GM12878 (cell line): ENCODE results near the gene PHYHIPL. TPM values are rescaled to one million over a fixed set of nuclear protein-coding genes. Genes with fewer than 3 reads are reported as not detected.

Source experiments
- ATAC-seq: fragments of 200-7000 bp; cut with Tn5 transposase; 3 replicates; pipeline ENCODE4 v1.9.1; 2020; ENCODE audit warnings: mild to moderate bottlenecking, moderate library complexity
- BruUV-seq: library from RNA; stranded (reverse); fragments of 400-500 nt; replicated peaks from 2 replicates; lab custom pipeline; 2021; lab: Mats Ljungman, UMichigan
- CTCF ChIA-PET: fragments of 300-600 bp; sonication (Branson Sonifier 250); formaldehyde crosslinking; extraction: SDS; loops from one replicate; lab custom pipeline; 2021; ENCODE audit warnings: inconsistent platforms; lab: Yijun Ruan, JAX
- POLR2A ChIA-PET: fragments of 350-600 bp; formaldehyde crosslinking; extraction: SDS; loops from one replicate; lab custom pipeline; 2021; ENCODE audit warnings: inconsistent platforms; lab: Charles Lee
- RAD21 ChIA-PET: fragments of 300-600 bp; sonication (Branson Sonifier 250); formaldehyde crosslinking; loops from one replicate; lab custom pipeline; 2023; ENCODE audit warnings: antibody characterized with exemption; ENCODE audit not compliant: unreplicated experiment; lab: Charles Lee
- SMC1A ChIA-PET: fragments of 300-600 bp; sonication (Branson Sonifier 250); formaldehyde crosslinking; loops from one replicate; lab custom pipeline; 2023; ENCODE audit not compliant: unreplicated experiment, uncharacterized antibody; lab: Charles Lee
- DNase-seq: peaks from one replicate; pipeline ENCODE4 v3.0.0-alpha.2; 2011; ENCODE audit warnings: low read depth, low spot score
- FAIRE-seq: peaks from 3 replicates; lab custom pipeline; 2011; peaks lifted over from hg19 to GRCh38; lab: Jason Lieb, UNC
- H2AFZ ChIP-seq: 2 replicates; pipeline ENCODE4 v1.6.0; 2011; ENCODE audit warnings: low read depth, low read length, control low read depth; ENCODE audit not compliant: control insufficient read depth
- H3K27ac ChIP-seq: 2 replicates; pipeline ENCODE4 v1.5.1; 2011; ENCODE audit warnings: control low read depth; ENCODE audit not compliant: control insufficient read depth, insufficient read depth
- H3K27me3 ChIP-seq, 2 experiments: replicated peaks in 1 of 2; 2 replicates each; pipeline versions ENCODE4 v1.6.0 to v1.6.1; 2011; ENCODE audit warnings: low read length in 1 of 2; ENCODE audit not compliant: control insufficient read depth in 2 of 2, insufficient read depth in 2 of 2
- H3K36me3 ChIP-seq, 2 experiments: 2 replicates each; pipeline ENCODE4 v1.5.1; 2011; ENCODE audit warnings: low read length in 1 of 2; ENCODE audit not compliant: control insufficient read depth in 2 of 2, insufficient read depth in 2 of 2
- H3K4me1 ChIP-seq: 2 replicates; pipeline ENCODE4 v1.6.1; 2011; ENCODE audit warnings: mild to moderate bottlenecking, low read length, moderate library complexity, mixed read lengths; ENCODE audit not compliant: control insufficient read depth, insufficient read depth
- H3K4me2 ChIP-seq: 2 replicates; pipeline ENCODE4 v1.6.0; 2011; ENCODE audit warnings: control low read depth; ENCODE audit not compliant: control insufficient read depth, insufficient read depth
- H3K4me3 ChIP-seq: fragments of 200-600 bp; sonication (generic); 2 replicates; pipeline ENCODE4 v1.5.1; 2016
- H3K79me2 ChIP-seq: 2 replicates; pipeline ENCODE4 v1.6.0; 2011; ENCODE audit warnings: low read length; ENCODE audit not compliant: control insufficient read depth, insufficient read depth
- H3K9ac ChIP-seq: 2 replicates; pipeline ENCODE4 v1.8.0; 2011; ENCODE audit warnings: low read length, control low read depth, mixed read lengths; ENCODE audit not compliant: control insufficient read depth, insufficient read depth
- H3K9me3 ChIP-seq: replicated peaks from 3 replicates; pipeline ENCODE4 v1.5.1; 2011; ENCODE audit warnings: mild to moderate bottlenecking, low read length; ENCODE audit not compliant: control insufficient read depth, insufficient read depth
- H4K20me1 ChIP-seq: 2 replicates; pipeline ENCODE4 v1.6.0; 2011; ENCODE audit not compliant: control insufficient read depth, insufficient read depth
- BMI1 ChIP-seq: fragments of 450-650 bp; IDR thresholded peaks from 2 replicates; pipeline ENCODE4 v1.6.1; 2016; ENCODE audit warnings: mild to moderate bottlenecking, moderate library complexity, borderline replicate concordance
- CBX3 ChIP-seq: fragments of 200-600 bp; sonication (generic); IDR thresholded peaks from 2 replicates; pipeline ENCODE4 v1.6.1; 2016; ENCODE audit warnings: low read depth, borderline replicate concordance
- CHD1 ChIP-seq: IDR thresholded peaks from 2 replicates; pipeline ENCODE4 v1.6.1; 2012; ENCODE audit warnings: low read depth, low read length, improper control_type of control experiment
- EGR1 ChIP-seq, 2 experiments: IDR thresholded peaks; 1 replicate in 1 of 2; 2 replicates in 1 of 2; pipeline ENCODE4 v1.6.1; 2011 to 2012; ENCODE audit warnings: low read depth in 2 of 2, low read length in 2 of 2, borderline replicate concordance in 1 of 2, mild to moderate bottlenecking in 1 of 2, moderate library complexity in 1 of 2
- FOS ChIP-seq: IDR thresholded peaks from 3 replicates; pipeline ENCODE4 v1.6.1; 2011; ENCODE audit warnings: borderline replicate concordance; ENCODE audit not compliant: insufficient read length; ENCODE audit errors: extremely low read depth
- HDGF ChIP-seq: fragments of 450-650 bp; IDR thresholded peaks from 2 replicates; pipeline ENCODE4 v1.6.1; 2016; ENCODE audit warnings: antibody characterized with exemption
- MEF2A ChIP-seq: IDR thresholded peaks from 2 replicates; pipeline ENCODE4 v1.6.1; 2011; ENCODE audit warnings: low read depth, mild to moderate bottlenecking, low read length, moderate library complexity; ENCODE audit not compliant: insufficient read depth
- MXI1 ChIP-seq: fragments of 150-350 bp; IDR thresholded peaks from 2 replicates; pipeline ENCODE4 v1.6.1; 2011; ENCODE audit warnings: low read depth, mild to moderate bottlenecking, inconsistent platforms, low read length, improper control_type of control experiment
- NFXL1 ChIP-seq: fragments of 450-650 bp; IDR thresholded peaks from 2 replicates; pipeline ENCODE4 v1.6.1; 2017; ENCODE audit warnings: antibody characterized with exemption, mild to moderate bottlenecking, borderline replicate concordance
- PAX8 ChIP-seq: fragments of 450-650 bp; IDR thresholded peaks from 2 replicates; pipeline ENCODE4 v1.6.1; 2017; ENCODE audit warnings: mild to moderate bottlenecking, moderate library complexity
- RUNX3 ChIP-seq: IDR thresholded peaks from 2 replicates; pipeline ENCODE4 v1.6.1; 2012; ENCODE audit warnings: low read length, inconsistent platforms
- SIN3A ChIP-seq: IDR thresholded peaks from 2 replicates; pipeline ENCODE4 v1.6.1; 2012; ENCODE audit warnings: low read depth, low read length, improper control_type of control experiment
- SRF ChIP-seq, 2 experiments: IDR thresholded peaks; 2 replicates each; pipeline ENCODE4 v1.6.1; 2011; ENCODE audit warnings: low read depth in 2 of 2, low read length in 2 of 2, mild to moderate bottlenecking in 1 of 2, moderate library complexity in 1 of 2
- SUPT20H ChIP-seq: IDR thresholded peaks from 2 replicates; pipeline ENCODE4 v1.6.1; 2011; ENCODE audit warnings: low read depth, mild to moderate bottlenecking, low read length, moderate library complexity, borderline replicate concordance; ENCODE audit not compliant: control insufficient read depth
- WGBS: methylation state at CpG from one replicate; pipeline ENCODE4 v1.1.6; 2016; ENCODE audit warnings: low lambda C conversion rate; ENCODE audit not compliant: insufficient replicate concordance, insufficient coverage; ENCODE audit errors: missing lambda C conversion rate; 5-methylcytosine and 5-hydroxymethylcytosine counted together
- in situ Hi-C: fragments of 300-500 bp; cut with MboI; formaldehyde crosslinking; loops from 9 replicates; pipeline ENCODE4 v1.14.3; 2018; ENCODE audit warnings: mixed read lengths
- intact Hi-C: fragments of 100-400 bp; cut with micrococcal nuclease; formaldehyde crosslinking; loops from one replicate; pipeline ENCODE4 v1.14.2; 2022; ENCODE audit not compliant: unreplicated experiment
- polyA plus RNA-seq, 11 experiments: library from polyadenylated mRNA; depleted of rRNA in 4 of 11; unstranded in 6 of 11; stranded (reverse) in 5 of 11; fragments of >200 nt; fragmentation: Nextera tagmentation in 4 of 11; fragmentation: Illumina TruSeq in 1 of 11; extraction: Ambion mirVana in 4 of 11; extraction: Trizol in 1 of 11; gene quantifications; 1 replicate in 1 of 11; 2 replicates in 10 of 11; pipeline versions ENCODE4 v1.2.1 to v1.2.3, GENCODE V29; 2011 to 2016; ENCODE audit warnings: inconsistent platforms in 2 of 11, missing spikeins in 2 of 11, low read depth in 1 of 11
- total RNA-seq, 4 experiments: library from RNA; depleted of rRNA in 3 of 4; stranded (reverse); fragments of >200 nt in 3 of 4; fragmentation: Illumina TruSeq in 1 of 4; extraction: Trizol in 1 of 4; gene quantifications; 2 replicates each; pipeline versions ENCODE4 v1.2.1 to v1.2.3, GENCODE V29; 2013 to 2021
- TF ChIP-seq, protein P1 (sequence below): fragments of 450-650 bp; formaldehyde crosslinking; IDR thresholded peaks from 2 replicates; pipeline ENCODE4 v1.4.0; 2022; ENCODE audit warnings: mild to moderate bottlenecking, moderate library complexity
- TF ChIP-seq, protein P2 (sequence below): fragments of 450-650 bp; IDR thresholded peaks from 2 replicates; pipeline ENCODE4 v1.6.1; 2016; ENCODE audit warnings: mild to moderate bottlenecking, moderate library complexity, borderline replicate concordance
- TF ChIP-seq, protein P3 (sequence below): IDR thresholded peaks from 2 replicates; pipeline ENCODE4 v1.6.1; 2012; ENCODE audit warnings: low read length, inconsistent platforms

The PHYHIPL gene
- total and polyA plus RNA-seq, 10 of the 15 experiments (the other 5 are each of a cell fraction or from before 2014, with no cell fraction given) = 0.06 to 0.40 (median 0.18) TPM; not detected in 2

DNA sequence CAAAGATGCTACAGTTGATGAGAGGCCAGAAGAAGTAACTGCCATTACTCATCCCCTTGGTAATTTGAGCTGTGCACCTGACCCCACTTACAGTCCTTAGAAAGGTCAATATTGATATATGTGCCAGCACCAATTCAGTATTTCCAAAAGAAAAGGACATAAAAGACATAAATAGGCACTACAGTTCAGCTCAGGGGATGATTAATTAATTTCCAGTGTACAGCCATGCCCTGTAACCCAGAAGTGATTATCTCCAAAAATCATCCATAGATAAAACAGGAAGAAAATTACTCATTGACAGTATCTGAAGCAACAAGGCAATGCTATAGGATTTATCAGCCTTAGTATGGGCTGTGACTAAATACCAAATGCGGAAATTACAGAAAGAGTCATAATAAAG is 82.4 kb downstream of the PHYHIPL start:
- H3K9ac ChIP-seq = no peak overlapping the region
- H3K4me2 ChIP-seq = no peak overlapping the region
- WGBS = 55% methylated on average over 1 of the region's 1 CpG
- ATAC-seq (no peak), DNase-seq (no peak), FAIRE-seq (no peak)
- intact Hi-C loops (no loop called here), in situ Hi-C loops (no loop called here)
- BruUV-seq = no TSS peak
- H3K4me3 ChIP-seq = no peak overlapping the region
- H3K36me3 ChIP-seq = no peaks in the 10 kb centered on the region
- ChIA-PET RAD21 (no interaction called here), POLR2A (no interaction called here), CTCF (no interaction called here), SMC1A (interaction anchor here (1.0 to 1.2 kb wide), 2 partner anchors 8 to 11 kb away, joined by 3 read pairs; no protein-coding TSS in a partner anchor)
- H3K27ac ChIP-seq = no peak overlapping the region
- H3K79me2 ChIP-seq = no peaks in the 10 kb centered on the region
- no peaks in the 10 kb centered on the region for H4K20me1 ChIP-seq
- no peaks in the 10 kb centered on the region for H3K27me3 ChIP-seq
- no peaks in the 10 kb centered on the region for H3K9me3 ChIP-seq
- H3K4me1 ChIP-seq = no peaks in the 10 kb centered on the region
- no peak overlapping the region for H2AFZ ChIP-seq
- no peak for TF ChIP-seq MEF2A
- TF ChIP-seq RUNX3 = no peak
- TF ChIP-seq, protein P1, sequence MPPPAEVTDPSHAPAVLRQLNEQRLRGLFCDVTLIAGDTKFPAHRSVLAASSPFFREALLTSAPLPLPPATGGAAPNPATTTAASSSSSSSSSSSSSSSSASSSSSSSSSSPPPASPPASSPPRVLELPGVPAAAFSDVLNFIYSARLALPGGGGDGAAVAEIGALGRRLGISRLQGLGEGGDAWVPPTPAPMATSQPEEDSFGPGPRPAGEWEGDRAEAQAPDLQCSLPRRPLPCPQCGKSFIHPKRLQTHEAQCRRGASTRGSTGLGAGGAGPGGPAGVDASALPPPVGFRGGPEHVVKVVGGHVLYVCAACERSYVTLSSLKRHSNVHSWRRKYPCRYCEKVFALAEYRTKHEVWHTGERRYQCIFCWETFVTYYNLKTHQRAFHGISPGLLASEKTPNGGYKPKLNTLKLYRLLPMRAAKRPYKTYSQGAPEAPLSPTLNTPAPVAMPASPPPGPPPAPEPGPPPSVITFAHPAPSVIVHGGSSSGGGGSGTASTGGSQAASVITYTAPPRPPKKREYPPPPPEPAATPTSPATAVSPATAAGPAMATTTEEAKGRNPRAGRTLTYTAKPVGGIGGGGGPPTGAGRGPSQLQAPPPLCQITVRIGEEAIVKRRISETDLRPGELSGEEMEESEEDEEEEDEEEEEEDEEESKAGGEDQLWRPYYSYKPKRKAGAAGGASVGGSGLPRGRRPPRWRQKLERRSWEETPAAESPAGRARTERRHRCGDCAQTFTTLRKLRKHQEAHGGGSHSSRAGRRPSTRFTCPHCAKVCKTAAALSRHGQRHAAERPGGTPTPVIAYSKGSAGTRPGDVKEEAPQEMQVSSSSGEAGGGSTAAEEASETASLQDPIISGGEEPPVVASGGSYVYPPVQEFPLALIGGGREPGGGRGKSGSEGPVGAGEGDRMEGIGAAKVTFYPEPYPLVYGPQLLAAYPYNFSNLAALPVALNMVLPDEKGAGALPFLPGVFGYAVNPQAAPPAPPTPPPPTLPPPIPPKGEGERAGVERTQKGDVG (CRISPR knock-in tag) = no peak
- TF ChIP-seq CBX3 = no peak
- no peak for TF ChIP-seq BMI1
- TF ChIP-seq CHD1 = no peak
- TF ChIP-seq, protein P2, sequence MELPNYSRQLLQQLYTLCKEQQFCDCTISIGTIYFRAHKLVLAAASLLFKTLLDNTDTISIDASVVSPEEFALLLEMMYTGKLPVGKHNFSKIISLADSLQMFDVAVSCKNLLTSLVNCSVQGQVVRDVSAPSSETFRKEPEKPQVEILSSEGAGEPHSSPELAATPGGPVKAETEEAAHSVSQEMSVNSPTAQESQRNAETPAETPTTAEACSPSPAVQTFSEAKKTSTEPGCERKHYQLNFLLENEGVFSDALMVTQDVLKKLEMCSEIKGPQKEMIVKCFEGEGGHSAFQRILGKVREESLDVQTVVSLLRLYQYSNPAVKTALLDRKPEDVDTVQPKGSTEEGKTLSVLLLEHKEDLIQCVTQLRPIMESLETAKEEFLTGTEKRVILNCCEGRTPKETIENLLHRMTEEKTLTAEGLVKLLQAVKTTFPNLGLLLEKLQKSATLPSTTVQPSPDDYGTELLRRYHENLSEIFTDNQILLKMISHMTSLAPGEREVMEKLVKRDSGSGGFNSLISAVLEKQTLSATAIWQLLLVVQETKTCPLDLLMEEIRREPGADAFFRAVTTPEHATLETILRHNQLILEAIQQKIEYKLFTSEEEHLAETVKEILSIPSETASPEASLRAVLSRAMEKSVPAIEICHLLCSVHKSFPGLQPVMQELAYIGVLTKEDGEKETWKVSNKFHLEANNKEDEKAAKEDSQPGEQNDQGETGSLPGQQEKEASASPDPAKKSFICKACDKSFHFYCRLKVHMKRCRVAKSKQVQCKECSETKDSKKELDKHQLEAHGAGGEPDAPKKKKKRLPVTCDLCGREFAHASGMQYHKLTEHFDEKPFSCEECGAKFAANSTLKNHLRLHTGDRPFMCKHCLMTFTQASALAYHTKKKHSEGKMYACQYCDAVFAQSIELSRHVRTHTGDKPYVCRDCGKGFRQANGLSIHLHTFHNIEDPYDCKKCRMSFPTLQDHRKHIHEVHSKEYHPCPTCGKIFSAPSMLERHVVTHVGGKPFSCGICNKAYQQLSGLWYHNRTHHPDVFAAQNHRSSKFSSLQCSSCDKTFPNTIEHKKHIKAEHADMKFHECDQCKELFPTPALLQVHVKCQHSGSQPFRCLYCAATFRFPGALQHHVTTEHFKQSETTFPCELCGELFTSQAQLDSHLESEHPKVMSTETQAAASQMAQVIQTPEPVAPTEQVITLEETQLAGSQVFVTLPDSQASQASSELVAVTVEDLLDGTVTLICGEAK = no peak
- TF ChIP-seq SRF (IDR thresholded peaks at IDR 0.05; ENCODE audit: low read depth in 2 of 2, low read length in 2 of 2) = no peak
- TF ChIP-seq NFXL1 = no peak
- TF ChIP-seq, protein P3, sequence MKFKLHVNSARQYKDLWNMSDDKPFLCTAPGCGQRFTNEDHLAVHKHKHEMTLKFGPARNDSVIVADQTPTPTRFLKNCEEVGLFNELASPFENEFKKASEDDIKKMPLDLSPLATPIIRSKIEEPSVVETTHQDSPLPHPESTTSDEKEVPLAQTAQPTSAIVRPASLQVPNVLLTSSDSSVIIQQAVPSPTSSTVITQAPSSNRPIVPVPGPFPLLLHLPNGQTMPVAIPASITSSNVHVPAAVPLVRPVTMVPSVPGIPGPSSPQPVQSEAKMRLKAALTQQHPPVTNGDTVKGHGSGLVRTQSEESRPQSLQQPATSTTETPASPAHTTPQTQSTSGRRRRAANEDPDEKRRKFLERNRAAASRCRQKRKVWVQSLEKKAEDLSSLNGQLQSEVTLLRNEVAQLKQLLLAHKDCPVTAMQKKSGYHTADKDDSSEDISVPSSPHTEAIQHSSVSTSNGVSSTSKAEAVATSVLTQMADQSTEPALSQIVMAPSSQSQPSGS = no peak
- TF ChIP-seq HDGF = no peak
- no peak for TF ChIP-seq MXI1
- TF ChIP-seq SUPT20H = no peak
- no peak for TF ChIP-seq SIN3A
- TF ChIP-seq PAX8 = no peak
- TF ChIP-seq EGR1 (IDR thresholded peaks at IDR 0.05; ENCODE audit: borderline replicate concordance in 1 of 2, low read depth in 2 of 2, low read length in 2 of 2) = no peak
- no peak for TF ChIP-seq FOS
